GM19328 (cell line): ENCODE measurements around the gene EFCAB12.
"Not testable (repeated sequence)": the region's sequence is repeated elsewhere in the genome, so short reads cannot be mapped to it uniquely, and the experiment has no call there.

Experiments
- ATAC-seq: cut with Tn5 transposase; IDR thresholded peaks from one replicate; pipeline ENCODE4 v1.9.1; 2021; ENCODE audit warnings: mild to moderate bottlenecking, moderate library complexity; ENCODE audit not compliant: unreplicated experiment

EFCAB12 gene

DNA sequence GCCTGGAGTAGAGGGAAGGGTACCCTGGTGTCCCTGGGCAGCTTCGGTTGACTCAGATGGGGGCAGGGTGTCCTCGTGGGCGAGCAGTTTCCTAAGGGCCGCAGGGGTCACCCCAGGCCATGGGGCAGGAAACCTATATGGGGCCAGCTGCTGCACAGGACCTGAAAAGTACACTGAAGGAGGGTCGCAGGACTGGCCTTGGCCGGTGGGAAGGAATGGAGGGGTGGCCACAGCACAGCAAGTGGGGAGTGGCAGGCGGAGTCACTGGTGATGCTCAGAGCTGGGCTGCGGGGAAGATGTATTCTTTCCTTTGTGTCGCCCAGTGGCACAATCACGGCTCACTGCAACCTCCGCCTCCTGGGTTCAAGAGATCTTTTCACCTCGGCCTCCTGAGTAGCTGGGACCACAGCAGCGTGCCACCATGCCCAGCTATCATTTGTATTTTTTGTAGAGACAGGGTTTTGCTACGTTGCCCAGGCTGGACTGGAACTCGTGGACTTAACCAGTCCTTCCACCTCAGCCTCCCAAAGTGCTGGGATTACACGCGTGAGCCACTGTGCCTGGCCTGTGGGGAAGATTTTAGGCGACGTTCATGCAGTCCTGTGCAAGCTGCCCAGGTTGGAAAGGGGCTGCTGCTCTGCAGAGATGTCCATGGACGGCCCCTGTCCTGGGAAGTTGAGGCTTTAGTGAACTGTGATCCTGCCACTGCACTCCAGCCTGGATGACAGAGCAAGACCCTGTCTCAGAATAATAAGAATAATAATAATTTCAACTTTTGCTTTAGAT lies 57.2 kb downstream of the EFCAB12 start:
- no peak for ATAC-seq

DNA sequence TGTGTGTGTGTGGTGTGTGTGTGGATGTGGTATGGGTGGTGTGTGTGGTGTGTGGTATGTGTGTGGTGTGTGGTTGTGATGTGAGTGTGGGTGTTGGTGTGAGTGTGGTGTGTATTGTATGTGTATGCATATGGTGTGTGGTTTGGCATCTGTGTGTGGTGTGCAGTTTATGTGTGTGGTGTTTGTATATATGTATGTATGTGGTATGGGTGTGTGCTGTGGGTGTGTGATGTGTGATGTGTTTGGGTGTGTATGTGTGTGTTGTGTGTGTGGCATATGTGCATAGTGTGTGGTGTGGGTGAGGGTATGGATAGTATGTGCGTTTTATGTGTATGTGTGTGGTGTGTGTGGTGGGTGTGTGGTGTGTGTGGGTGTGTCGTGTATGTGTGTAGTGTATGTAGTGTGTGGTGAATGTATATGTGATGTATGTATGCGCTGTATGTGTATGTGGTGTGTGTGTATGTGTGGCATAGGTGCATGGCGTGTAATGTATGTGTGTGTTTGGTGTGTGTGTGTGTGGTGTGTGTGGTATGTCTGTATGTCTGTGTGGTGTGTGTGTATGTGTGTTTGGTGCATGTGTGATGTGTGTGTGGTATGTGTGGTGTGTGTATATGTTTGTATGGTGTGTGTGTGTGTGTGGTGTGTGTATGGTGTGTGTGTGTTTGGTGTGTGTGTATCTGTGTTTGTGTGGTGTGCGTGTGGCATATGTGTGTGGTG lies 58.0 kb downstream of the EFCAB12 start:
- no peak for ATAC-seq

DNA sequence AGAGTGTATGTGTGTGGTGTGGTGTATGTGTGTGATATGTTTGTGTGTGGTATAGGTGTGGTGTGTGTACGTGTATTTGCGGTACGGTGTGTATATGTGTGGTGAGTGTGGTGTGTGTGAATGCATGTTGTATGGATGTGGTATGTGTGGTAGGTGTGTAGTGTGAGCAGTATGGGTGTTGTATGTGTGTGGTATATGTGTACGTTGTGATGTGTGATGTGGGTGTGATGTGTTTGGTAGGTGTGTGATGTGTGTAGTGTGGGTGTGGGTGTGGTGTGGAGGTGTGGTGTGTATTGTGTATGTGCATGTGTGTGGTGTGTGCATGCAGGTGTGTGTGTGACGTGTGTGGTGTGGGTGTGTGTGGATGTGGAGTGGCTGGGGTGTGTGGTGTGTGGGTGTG lies 58.7 kb downstream of the EFCAB12 start:
- ATAC-seq: no peak

DNA sequence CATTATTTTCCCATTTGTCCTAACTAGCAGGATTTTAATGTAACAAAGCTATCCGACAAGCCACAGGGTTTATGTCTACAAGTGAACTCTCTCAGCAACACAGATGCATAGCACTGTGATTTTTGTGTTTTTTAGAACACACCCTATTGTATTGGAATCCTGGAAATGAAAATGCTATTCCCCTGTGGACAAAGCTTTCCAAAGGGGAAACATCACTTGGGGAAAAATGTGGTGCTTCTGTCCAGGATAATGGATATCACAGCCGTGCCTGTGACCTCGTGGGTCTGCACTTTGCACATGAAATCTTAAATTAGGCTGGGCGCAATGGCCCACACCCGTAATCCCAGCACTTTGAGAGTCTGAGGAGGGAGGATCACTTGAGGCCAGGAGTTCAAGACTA lies 60.6 kb downstream of the EFCAB12 start:
- no peak for ATAC-seq

DNA sequence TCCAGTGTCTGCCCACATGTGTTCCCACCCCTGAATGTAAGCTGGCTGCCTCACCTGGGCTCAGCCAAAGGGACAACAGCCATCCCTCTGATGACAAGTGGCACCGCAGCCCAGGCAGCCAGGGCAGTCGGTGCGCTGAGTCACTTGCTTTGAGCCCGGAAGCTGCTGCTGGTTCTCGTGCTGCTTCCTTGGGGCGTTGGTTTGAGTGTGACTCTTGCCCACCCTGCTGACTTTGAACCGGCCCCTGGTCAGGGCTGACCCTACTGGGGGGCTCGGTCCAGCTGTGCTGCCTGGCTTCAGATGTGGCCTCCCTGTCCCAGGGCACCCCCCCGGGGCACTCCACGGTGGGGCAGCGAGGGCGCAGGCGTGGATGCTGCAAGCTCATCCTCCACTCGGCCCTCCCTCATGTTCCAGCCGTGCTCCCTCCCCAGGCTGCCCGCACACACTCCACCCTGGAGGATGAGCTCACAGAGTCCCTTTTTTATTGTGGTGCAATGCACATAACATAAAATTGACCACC lies 62.1 kb downstream of the EFCAB12 start:
- ATAC-seq: no peak

DNA sequence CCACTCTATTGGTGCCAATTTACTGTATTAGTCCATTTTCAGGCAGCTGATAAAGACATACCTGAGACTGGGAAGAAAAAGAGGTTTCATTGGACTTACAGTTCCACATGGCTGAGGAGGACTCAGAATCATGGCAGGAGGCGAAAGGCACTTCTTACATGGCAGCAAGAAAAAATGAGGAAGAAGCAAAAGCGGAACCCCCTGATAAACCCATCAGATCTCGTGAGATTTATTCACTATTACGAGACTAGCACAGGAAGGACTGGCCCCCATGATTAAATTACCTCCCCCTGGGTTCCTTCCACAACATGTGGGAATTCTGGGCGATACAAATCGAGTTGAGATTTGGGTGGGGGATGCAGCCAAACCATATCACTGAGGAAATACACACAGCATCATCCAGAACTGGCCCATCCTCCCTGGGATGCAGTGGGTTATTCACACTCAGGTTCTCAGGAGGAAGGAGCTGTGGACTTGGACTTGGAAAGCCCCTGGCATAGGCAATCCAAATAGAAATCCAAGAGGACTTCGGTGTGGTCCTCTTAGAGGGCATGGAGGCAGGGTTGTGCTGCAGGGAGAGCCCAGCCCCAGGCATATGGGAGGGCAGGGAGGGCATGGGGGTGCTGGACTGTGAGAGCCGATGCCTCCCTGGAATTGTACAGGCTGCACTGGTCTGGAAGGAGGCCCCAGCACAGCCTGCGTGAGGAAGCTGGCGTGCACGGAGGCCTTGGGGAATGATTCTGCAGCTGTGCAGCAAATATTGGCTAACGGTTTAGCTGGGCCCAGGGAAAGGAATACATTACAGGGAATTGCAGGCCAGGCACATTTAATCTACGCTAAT lies 62.9 kb downstream of the EFCAB12 start:
- no peak for ATAC-seq

DNA sequence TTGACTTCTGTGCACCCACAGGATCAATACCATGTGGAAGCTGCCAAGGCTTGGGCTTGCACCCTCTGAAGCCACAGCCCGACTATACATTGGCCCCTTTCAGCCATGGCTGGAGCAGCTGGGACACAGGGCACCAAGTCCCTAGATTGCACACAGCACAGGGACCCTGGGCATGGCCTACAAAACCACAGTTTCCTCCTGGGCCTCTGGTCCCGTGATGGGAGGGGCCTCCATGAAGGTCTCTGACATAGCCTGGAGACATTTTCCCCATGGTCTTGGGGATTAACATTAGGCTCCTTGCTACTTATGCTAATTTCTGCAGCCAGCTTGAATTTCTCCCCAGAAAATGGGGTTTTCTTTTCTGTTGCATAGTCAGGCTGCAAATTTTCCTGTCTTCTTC lies 63.6 kb downstream of the EFCAB12 start:
- not testable (repeated sequence) for ATAC-seq

DNA sequence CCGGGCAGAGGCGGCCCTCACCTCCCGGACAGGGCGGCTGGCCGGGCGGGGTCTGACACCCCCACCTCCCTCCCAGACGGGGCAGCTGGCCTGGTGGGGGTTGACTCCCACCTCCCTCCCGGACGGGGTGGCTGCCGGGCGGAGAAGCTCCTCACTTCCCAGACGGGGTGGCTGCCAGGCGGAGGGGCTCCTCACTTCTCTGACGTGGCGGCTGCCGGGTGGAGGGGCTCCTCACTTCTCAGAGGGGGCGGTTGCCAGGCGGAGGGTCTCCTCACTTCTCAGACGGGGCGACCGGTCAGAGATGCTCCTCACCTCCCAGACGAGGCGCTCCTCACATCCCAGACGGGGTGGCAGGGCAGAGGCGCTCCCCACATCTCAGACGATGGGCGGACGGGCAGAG lies 65.1 kb downstream of the EFCAB12 start:
- ATAC-seq: not testable (repeated sequence)

DNA sequence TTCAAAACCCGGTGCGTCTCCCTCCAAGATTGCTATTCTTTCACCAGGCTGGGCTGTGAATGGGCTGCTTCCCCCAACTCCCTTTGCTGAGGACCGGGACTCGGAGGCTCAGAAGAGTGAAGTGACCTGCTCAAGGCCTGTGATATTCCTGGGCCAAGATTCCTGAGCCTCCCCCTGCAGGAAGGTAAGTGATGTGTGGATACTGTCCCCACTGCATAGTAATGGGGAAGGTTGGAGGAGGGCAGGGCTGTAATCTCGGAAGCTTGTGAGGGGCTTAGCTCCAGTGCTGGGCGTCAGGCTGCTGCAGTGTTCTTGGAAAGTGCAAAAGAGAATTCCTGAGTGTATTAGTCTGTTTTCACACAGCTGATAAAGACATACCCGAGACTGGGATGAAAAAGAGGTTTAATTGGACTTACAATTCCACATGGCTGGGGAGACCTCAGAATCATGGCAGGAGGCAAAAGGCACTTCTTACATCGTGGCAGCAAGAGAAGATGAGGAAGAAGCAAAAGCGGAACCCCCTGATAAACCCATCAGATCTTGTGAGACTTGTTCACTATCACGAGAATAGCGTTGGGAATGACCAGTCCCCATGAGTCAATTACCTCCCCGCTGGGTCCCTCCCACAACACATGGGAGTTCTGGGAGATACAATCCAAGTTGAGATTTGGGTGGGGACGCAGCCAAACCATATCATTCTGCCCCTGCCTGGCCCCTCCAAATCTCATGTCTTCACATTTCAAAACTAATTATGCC lies 67.6 kb downstream of the EFCAB12 start:
- no peak for ATAC-seq

DNA sequence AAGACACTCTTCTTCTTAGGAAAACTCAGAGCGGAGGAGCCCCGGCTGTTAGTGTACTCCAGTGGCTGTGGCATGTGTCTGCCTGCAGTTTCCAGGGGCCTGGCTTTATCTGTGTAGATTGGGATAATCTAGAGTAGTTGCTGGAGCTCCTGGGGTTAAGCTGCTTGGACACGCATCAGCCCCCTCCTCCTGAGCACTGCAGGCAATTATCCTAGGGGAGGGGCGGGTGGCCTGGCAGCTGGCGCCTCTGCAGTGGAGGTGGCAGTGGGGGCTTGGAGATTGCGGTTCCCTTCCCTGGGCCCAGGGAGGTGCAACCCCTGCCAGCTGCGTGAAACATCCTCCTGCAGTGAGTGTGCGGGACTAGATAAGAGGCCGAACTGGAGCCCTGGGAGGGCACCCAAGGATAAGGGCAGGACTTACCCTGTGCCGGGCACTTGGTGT lies 68.2 kb downstream of the EFCAB12 start:
- no peak for ATAC-seq

DNA sequence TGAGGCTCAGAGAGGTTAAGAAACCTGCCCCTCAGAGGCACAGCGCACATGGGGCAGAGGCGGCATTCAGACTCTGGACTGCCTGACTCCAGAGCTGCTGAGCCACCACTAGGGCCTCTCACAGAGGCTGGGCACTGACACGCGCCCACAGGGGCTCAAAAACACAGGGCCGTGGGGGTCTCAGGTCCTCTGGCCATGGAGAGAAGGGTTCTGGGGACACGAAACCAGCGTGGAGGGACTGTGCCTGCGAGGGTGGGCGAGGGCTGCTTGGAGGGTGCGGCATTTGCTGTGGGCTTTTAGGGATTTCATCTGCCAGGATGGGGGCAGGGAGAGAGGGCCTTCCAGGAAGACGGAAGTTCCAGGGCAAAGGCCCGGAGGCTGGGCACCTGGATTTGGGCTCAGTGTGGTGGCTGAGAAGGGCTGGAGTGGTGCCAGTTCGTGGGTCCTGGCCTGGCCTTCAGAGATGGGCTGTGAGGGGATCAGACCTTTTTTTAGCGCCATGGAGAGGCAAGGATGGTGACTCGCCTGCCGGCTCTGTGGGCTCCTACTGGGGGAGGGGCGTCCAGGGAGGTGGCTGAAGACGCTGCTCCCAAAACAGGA lies 69.6 kb downstream of the EFCAB12 start:
- ATAC-seq: no peak

DNA sequence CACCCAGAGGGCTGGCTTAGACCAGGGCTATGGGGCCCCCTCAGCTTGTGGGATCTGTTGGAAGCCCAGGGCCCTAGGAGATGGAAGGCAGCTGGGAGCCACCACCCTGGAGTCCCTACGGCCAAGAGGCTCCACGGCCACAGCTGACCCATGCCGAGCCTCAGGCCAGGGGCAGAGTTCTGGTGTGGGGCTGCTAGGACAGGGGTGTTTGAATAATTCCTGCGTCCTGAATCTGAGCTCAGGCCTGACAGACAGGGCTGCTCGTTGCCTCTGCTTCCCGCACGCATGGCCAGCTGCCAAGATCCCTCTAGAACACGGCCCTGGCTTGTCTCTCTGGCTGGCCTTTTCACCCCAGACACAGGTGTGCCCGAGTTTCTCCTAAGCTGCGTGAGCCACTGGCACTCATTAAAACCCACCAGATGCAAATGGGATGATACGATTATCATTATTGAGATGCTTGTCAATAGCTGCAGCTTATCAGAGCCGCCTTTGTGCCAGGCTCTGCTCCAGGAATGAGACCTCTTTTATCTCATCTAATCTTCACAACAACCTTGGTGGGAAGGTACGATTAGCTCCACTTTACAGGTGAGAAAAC lies 70.2 kb downstream of the EFCAB12 start:
- no peak for ATAC-seq

DNA sequence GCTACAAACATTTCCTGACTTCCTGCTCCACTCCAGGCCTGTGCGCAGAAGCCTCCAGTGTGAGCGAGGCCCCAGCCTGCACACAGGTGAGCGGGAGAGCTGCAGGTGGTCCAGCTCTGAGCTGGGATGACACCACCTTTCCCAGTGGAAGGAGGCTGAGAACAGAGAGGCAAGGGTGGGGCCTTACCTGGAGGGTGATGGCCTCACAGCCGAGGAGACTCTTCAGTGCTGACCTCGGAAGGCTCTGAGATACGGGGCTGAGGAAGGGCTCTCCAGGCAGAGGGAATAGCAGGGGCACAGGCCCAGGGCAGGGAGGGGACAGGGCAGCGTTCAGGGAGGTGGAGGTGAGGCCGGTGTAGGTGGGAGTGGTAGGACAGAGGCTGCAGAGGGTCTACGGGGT lies 70.8 kb downstream of the EFCAB12 start:
- no peak for ATAC-seq

DNA sequence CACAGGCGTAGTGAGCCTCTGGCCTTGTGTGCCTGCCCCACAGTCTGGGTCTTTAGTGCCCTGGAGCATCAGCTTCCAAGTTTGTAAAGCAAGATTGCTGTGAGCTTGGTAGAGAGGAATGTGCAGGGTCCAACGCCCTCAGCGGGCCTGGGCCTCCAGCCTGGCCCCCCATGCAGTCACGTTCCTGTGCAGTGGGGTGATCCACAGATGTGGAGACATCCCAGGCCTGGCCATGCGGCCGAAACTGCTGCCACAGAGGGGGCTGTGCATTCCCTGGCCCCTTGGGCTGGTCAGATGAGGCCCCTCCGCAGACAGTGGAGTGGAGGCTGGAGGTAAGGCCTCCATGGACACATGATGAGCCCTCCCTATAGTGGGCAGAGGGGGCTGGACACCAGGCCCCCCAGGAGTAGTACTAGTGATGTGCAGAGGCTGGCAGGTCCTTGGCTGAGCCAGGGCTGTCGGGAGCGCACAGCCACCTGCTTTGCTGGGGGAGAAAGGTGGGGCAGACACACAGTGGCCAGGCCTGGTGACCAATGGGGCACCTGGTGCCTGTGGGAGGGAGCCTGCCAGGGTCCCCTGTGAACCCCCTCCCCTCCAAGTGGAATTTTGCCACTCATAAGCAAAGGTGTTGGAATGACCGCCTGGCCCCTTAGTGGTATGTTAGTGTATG lies 71.5 kb downstream of the EFCAB12 start:
- ATAC-seq: no peak

DNA sequence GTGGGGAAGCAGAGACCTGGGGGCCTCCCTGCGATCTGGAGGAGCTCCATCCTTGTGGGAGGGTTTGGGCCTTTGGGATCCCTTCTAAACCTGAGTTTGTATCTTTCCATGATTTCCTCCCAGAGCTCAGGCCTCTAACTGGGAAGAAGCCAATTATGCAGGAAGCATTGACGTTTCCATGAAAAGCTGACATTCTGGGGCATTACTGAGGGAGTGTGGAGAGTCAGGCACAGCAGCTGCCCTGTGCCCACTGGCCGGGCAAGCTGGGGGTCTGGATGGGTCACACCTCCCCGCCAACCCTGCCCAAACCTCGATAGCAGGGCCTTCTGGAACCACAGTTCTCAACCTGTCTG lies 74.9 kb downstream of the EFCAB12 start:
- no peak for ATAC-seq

DNA sequence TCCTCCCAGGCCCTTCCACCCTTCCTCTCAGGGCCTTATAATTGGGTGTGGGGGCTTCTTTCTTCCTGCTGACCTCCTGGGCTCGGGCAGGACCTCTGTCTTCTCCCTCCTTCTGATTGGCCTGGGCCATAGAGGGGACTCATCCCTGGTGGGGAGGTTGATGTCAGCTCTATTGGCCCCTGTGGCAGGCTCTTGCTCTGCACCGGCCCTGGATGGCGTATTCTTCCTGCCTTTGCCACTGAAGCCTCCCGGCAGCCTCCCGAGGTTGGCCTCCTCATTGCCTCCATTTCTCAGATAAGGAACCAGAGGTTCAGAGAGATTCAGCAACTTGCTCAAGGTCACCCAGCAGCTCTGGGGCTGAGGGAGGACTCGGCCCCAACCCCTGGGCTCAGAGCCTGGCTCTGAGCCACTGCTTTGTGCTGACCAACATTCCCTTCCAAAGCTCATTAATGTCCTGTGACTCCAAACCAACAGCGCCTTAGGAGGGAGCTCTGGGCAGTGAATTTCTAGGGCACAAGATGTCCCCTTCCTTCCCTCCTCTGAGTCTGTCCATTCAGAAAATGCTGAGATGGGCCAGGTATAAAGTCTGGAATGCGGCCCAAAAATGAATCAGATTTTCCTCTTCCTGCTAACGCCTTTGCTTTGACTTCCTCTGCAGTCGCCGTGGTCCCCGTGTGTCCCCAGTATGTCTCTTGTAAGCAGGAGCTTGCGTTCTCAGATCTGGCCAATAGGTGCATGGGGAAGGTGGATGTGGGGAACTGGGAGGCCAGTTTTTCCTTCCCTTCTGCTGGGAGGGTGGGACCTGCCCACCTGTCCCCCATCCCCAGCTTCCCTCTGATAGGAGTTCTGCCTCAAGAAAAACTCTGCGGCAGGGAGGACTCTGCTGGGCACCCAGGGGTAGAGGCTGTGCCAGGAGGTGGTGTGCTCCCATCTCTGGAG lies 75.5 kb downstream of the EFCAB12 start:
- ATAC-seq: no peak

DNA sequence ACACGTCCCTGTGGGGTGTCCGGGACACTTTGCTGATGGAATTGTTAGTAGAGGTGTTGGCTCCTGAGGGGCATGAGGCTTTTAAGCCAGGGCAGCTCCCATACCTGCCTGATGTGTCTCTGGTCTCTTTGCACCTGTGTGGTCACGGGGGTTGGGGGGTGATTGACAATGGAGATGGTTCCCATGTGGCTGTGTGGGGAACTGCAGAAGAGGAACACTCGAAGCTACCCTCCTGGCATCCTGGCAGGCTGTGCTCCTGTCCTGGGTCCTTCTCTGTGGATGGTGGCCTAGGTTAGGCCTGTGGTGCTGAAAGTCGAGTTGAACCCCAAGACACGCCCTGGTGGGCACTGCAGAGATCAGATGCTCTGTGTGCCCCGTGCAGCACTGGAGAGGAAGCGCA lies 76.4 kb downstream of the EFCAB12 start:
- no peak for ATAC-seq
